Spleen (tissue), 7 donors: ENCODE data around the gene SP8.

Experiments
- CTCF ChIP-seq, 11 experiments: fragments of 200-600 bp in 7 of 11; fragments of 450-650 bp in 4 of 11; sonication (generic) in 4 of 11; IDR thresholded peaks in 8 of 11; conservative IDR thresholded peaks in 3 of 11; 1 replicate in 7 of 11; 2 replicates in 4 of 11; pipeline versions ENCODE4 v1.4.0 to v1.8.0; 2016 to 2021; ENCODE audit warnings: antibody characterized with exemption in 11 of 11, inconsistent platforms in 4 of 11, mild to moderate bottlenecking in 1 of 11
- POLR2AphosphoS5 ChIP-seq, 3 donors: sonication (generic); formaldehyde crosslinking; IDR thresholded peaks; one replicate each; pipeline ENCODE4 v1.5.1; 2017; ENCODE audit warnings: antibody characterized with exemption in 3 of 3
- donor health status: DM: no; HTN: no; CAD: no; lungs with moderate emphysema.
- donor health status: DM: no; HTN: no; CAD: no.
- donor health status: DM: no; HTN: no; CAD: no.

- TF ChIP-seq CTCF (IDR thresholded peaks at IDR 0.05 in 8 of 11, conservative IDR thresholded peaks at IDR 0.05 in 3 of 11): no peak
- TF ChIP-seq POLR2AphosphoS5 (IDR thresholded peaks at IDR 0.05): no peak
Measured at GRCh38 chr7:20737840-20738448, 48.7 kb downstream of the SP8 start.
